IMR-90 (cell line): ENCODE measurements around the gene FOXS1. TPM values are rescaled to one million over a fixed set of nuclear protein-coding genes. Genes with fewer than 3 reads are reported as not detected.

Experiments used
- ATAC-seq: fragments of 200-7000 bp; cut with Tn5 transposase; 2 replicates; pipeline ENCODE4 v1.9.1; 2020; ENCODE audit warnings: low read depth, mild to moderate bottlenecking, moderate library complexity
- BruUV-seq: library from RNA; stranded (reverse); fragments of 400-500 nt; replicated peaks from 2 replicates; lab custom pipeline; 2021; lab: Mats Ljungman, UMichigan
- CTCF ChIA-PET: fragments of 300-600 bp; formaldehyde crosslinking; extraction: SDS; loops from one replicate; lab custom pipeline; 2021; ENCODE audit warnings: antibody characterized with exemption; lab: Yijun Ruan, JAX
- POLR2A ChIA-PET: fragments of 300-600 bp; sonication (Branson Sonifier 250); formaldehyde crosslinking; loops from one replicate; lab custom pipeline; 2022; ENCODE audit warnings: antibody characterized with exemption; ENCODE audit not compliant: unreplicated experiment; lab: Charles Lee
- DNase-seq: peaks from one replicate; pipeline ENCODE4 v3.0.0; 2013
- H2AFZ ChIP-seq: replicated peaks from 2 replicates; pipeline ENCODE3; 2013; ENCODE audit warnings: low read length, mild to moderate bottlenecking; ENCODE audit not compliant: poor library complexity
- H2AK5ac ChIP-seq: 2 replicates; pipeline ENCODE4 v1.6.1; 2013; ENCODE audit warnings: low read depth, low read length, inconsistent platforms
- H2AK9ac ChIP-seq: replicated peaks from 2 replicates; pipeline ENCODE3; 2013; ENCODE audit warnings: mild to moderate bottlenecking, low read depth, low read length, moderate library complexity; ENCODE audit not compliant: poor library complexity
- H2BK120ac ChIP-seq: 2 replicates; pipeline ENCODE4 v1.6.1; 2013; ENCODE audit warnings: low read depth, low read length, inconsistent platforms
- H2BK15ac ChIP-seq: 3 replicates; pipeline ENCODE4 v1.6.1; 2013; ENCODE audit warnings: low read depth, low read length, inconsistent platforms
- H2BK20ac ChIP-seq: 2 replicates; pipeline ENCODE4 v1.6.1; 2013; ENCODE audit warnings: low read depth, mild to moderate bottlenecking, inconsistent platforms, low read length, moderate library complexity
- H2BK5ac ChIP-seq: 2 replicates; pipeline ENCODE4 v1.6.1; 2013; ENCODE audit warnings: mild to moderate bottlenecking, low read depth, low read length, inconsistent platforms; ENCODE audit not compliant: poor library complexity, severe bottlenecking
- H3K14ac ChIP-seq: replicated peaks from 2 replicates; pipeline ENCODE4 v1.6.1; 2013; ENCODE audit warnings: low read depth, low read length, inconsistent platforms
- H3K18ac ChIP-seq: 2 replicates; pipeline ENCODE4 v1.6.1; 2013; ENCODE audit warnings: low read depth, low read length, control low read depth
- H3K23ac ChIP-seq: 2 replicates; pipeline ENCODE4 v1.6.1; 2013; ENCODE audit warnings: low read depth, low read length, inconsistent platforms
- H3K27ac ChIP-seq: 2 replicates; pipeline ENCODE4 v1.5.1; 2013; ENCODE audit warnings: mild to moderate bottlenecking, control low read depth, low read length; ENCODE audit not compliant: insufficient read depth
- H3K27me3 ChIP-seq: 2 replicates; pipeline ENCODE4 v1.6.1; 2013; ENCODE audit warnings: low read length; ENCODE audit not compliant: control insufficient read depth, insufficient read depth
- H3K36me3 ChIP-seq: 2 replicates; pipeline ENCODE4 v1.6.1; 2013; ENCODE audit warnings: low read length, mixed read lengths; ENCODE audit not compliant: control insufficient read depth, insufficient read depth
- H3K4ac ChIP-seq: 2 replicates; pipeline ENCODE4 v1.6.1; 2013; ENCODE audit warnings: low read depth, low read length, inconsistent platforms
- H3K4me1 ChIP-seq: 2 replicates; pipeline ENCODE4 v1.6.1; 2013; ENCODE audit warnings: low read length, mixed read lengths; ENCODE audit not compliant: control insufficient read depth, insufficient read depth
- H3K4me2 ChIP-seq: 2 replicates; pipeline ENCODE4 v1.6.1; 2013; ENCODE audit warnings: low read depth, mild to moderate bottlenecking, control low read depth, low read length, moderate library complexity
- H3K4me3 ChIP-seq: 2 replicates; pipeline ENCODE4 v1.5.1; 2013; ENCODE audit warnings: low read depth, mild to moderate bottlenecking, control low read depth, low read length, moderate library complexity; ENCODE audit not compliant: insufficient read depth
- H3K56ac ChIP-seq: 2 replicates; pipeline ENCODE4 v1.6.1; 2013; ENCODE audit warnings: low read length, inconsistent platforms; ENCODE audit not compliant: insufficient read depth; ENCODE audit errors: extremely low read depth
- H3K79me1 ChIP-seq, 2 experiments: 2 replicates each; pipeline ENCODE4 v1.6.1; 2013; ENCODE audit warnings: low read length in 2 of 2, inconsistent platforms in 1 of 2, low read depth in 1 of 2
- H3K9ac ChIP-seq: 2 replicates; pipeline ENCODE4 v1.6.1; 2013; ENCODE audit warnings: low read depth, low read length, control low read depth
- H3K9me1 ChIP-seq: 2 replicates; pipeline ENCODE4 v1.6.1; 2013; ENCODE audit warnings: low read length, inconsistent platforms; ENCODE audit not compliant: insufficient read depth
- H3K9me3 ChIP-seq: 2 replicates; pipeline ENCODE4 v1.6.1; 2013; ENCODE audit warnings: low read length; ENCODE audit not compliant: control insufficient read depth, insufficient read depth
- H4K20me1 ChIP-seq: 2 replicates; pipeline ENCODE4 v1.6.1; 2013; ENCODE audit warnings: low read length, inconsistent platforms; ENCODE audit not compliant: insufficient read depth
- H4K5ac ChIP-seq: 2 replicates; pipeline ENCODE4 v1.6.1; 2013; ENCODE audit warnings: mild to moderate bottlenecking, low read depth, low read length, control low read depth
- H4K8ac ChIP-seq, 2 experiments: 2 replicates each; pipeline ENCODE4 v1.6.1; 2013; ENCODE audit warnings: low read depth in 2 of 2, low read length in 2 of 2, control low read depth in 1 of 2, inconsistent platforms in 1 of 2
- H4K91ac ChIP-seq: 2 replicates; pipeline ENCODE4 v1.6.1; 2013; ENCODE audit warnings: low read depth, low read length, inconsistent platforms; ENCODE audit not compliant: insufficient read depth
- CHD1 ChIP-seq: IDR thresholded peaks from 2 replicates; pipeline ENCODE4 v1.6.1; 2012; ENCODE audit warnings: low read depth, low read length, improper control_type of control experiment
- MAZ ChIP-seq: IDR thresholded peaks from 2 replicates; pipeline ENCODE4 v1.6.1; 2012; ENCODE audit warnings: low read depth, mild to moderate bottlenecking, low read length, improper control_type of control experiment, moderate library complexity, borderline replicate concordance
- RAD21 ChIP-seq: IDR thresholded peaks from 2 replicates; pipeline ENCODE4 v1.6.1; 2012; ENCODE audit warnings: low read length, improper control_type of control experiment
- SMC3 ChIP-seq: fragments of 150-350 bp; IDR thresholded peaks from 2 replicates; pipeline ENCODE4 v1.6.1; 2016; ENCODE audit warnings: low read depth, mild to moderate bottlenecking, antibody characterized with exemption, low read length, moderate library complexity
- WGBS, 2 experiments: methylation state at CpG; one replicate each; pipeline versions ENCODE4 v1.1.5 to v1.1.7; 2013; ENCODE audit warnings: missing lambda C conversion rate in 2 of 2; ENCODE audit not compliant: insufficient read length in 1 of 2; ENCODE audit errors: extremely low coverage in 2 of 2; 5-methylcytosine and 5-hydroxymethylcytosine counted together
- dilution Hi-C: fragments of 300-500 bp; cut with HindIII; formaldehyde crosslinking; loops from one replicate; pipeline ENCODE4 v1.14.3; 2018; ENCODE audit warnings: low sequenced_read_pairs; ENCODE audit not compliant: unreplicated experiment
- in situ Hi-C: fragments of 300-500 bp; cut with MboI; formaldehyde crosslinking; loops from 3 replicates; pipeline ENCODE4 v1.14.3; 2019; ENCODE audit warnings: low sequenced_read_pairs, inconsistent platforms, mixed read lengths
- intact Hi-C: fragments of 100-400 bp; cut with micrococcal nuclease; formaldehyde crosslinking; loops from 2 replicates; pipeline ENCODE4 v1.10.0; 2022
- polyA plus RNA-seq, 3 experiments: library from polyadenylated mRNA; depleted of rRNA; stranded (reverse); fragments of >200 nt; gene quantifications; 2 replicates each; pipeline ENCODE4 v1.2.3, GENCODE V29; 2012; ENCODE audit warnings: low replicate concordance in 1 of 3
- total RNA-seq: library from RNA; depleted of rRNA; stranded (reverse); fragments of >200 nt; gene quantifications from 2 replicates; pipeline ENCODE4 v1.2.3, GENCODE V29; 2012
- TF ChIP-seq, protein P1 (sequence below): conservative IDR thresholded peaks from 2 replicates; pipeline ENCODE4 v1.5.1; 2012; ENCODE audit warnings: mild to moderate bottlenecking, low read depth, low read length, improper control_type of control experiment

Gene FOXS1
- total and polyA plus RNA-seq, 2 of the 4 experiments (the other 2 are of a cell fraction), result not detected

GRCh38 chr20:31833130-31833930 lies 12.1 kb downstream of the FOXS1 start:
- DNase-seq, result peak; percentile 20
- Histone ChIP-seq H3K27me3 (peaks cover 8% of the 10 kb centered on the region), H4K20me1 (peaks cover 28% of the 10 kb centered on the region), H3K4me2 (no peak overlapping the region), H4K91ac (no peak overlapping the region), H3K9me3 (no peaks in the 10 kb centered on the region), H3K18ac (no peak overlapping the region), H4K8ac (no peak overlapping the region), H2BK5ac (no peak overlapping the region), H2AK9ac (no peak overlapping the region), H4K5ac (no peak overlapping the region), H3K4me3 (no peak overlapping the region), H3K79me1 (0 out of 4 replicates have a peak, but pooled peaks cover 0 to 4% of the 10 kb centered on the region in 2 experiments), H3K4ac (no peak overlapping the region), H3K4me1 (peaks cover 15% of the 10 kb centered on the region), H3K23ac (no peak overlapping the region), H2AFZ (no peak overlapping the region), H3K27ac (no peak overlapping the region), H3K36me3 (no peaks in the 10 kb centered on the region), H2BK15ac (no peak overlapping the region), H3K14ac (no peak overlapping the region), H2BK120ac (no peak overlapping the region), H3K56ac (no peak overlapping the region), H2AK5ac (no peak overlapping the region), H3K9ac (no peak overlapping the region), H2BK20ac (no peak overlapping the region), H3K9me1 (peaks cover 30% of the 10 kb centered on the region)
- BruUV-seq, result no TSS peak
- peak; percentile 44; the same call in 1 of the 2 replicates for ATAC-seq
- dilution Hi-C loops, result no loop called here
- ChIA-PET POLR2A (no interaction called here), CTCF (interaction anchor here (0.8 to 1.3 kb wide), 4 partner anchors 10 to 171 kb away, joined by 3 to 4 read pairs (median 3); no protein-coding TSS in a partner anchor)
- intact Hi-C loops, result no loop called here
- 65% methylated on average over 13 of the region's 14 CpGs; no CpG with 5 or more reads in 1 of the 2 experiments for WGBS, 2 experiments
- TF ChIP-seq RAD21, result peak; percentile 50
- TF ChIP-seq, protein P1, sequence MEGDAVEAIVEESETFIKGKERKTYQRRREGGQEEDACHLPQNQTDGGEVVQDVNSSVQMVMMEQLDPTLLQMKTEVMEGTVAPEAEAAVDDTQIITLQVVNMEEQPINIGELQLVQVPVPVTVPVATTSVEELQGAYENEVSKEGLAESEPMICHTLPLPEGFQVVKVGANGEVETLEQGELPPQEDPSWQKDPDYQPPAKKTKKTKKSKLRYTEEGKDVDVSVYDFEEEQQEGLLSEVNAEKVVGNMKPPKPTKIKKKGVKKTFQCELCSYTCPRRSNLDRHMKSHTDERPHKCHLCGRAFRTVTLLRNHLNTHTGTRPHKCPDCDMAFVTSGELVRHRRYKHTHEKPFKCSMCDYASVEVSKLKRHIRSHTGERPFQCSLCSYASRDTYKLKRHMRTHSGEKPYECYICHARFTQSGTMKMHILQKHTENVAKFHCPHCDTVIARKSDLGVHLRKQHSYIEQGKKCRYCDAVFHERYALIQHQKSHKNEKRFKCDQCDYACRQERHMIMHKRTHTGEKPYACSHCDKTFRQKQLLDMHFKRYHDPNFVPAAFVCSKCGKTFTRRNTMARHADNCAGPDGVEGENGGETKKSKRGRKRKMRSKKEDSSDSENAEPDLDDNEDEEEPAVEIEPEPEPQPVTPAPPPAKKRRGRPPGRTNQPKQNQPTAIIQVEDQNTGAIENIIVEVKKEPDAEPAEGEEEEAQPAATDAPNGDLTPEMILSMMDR, result peak; percentile 64
- TF ChIP-seq MAZ, result no peak
- no peak for TF ChIP-seq SMC3
- TF ChIP-seq CHD1, result no peak
- in situ Hi-C loops, result loop anchor here (25.0 kb wide), 2 partner anchors 654 to 829 kb away; partner anchors contain the start of gene C20orf203
